GM12801 (cell line): ENCODE data around the gene FASLG.

ENCODE experiments used
- CTCF ChIP-seq: IDR thresholded peaks from one replicate; pipeline ENCODE4 v1.5.1; 2011; ENCODE audit warnings: control low read depth; ENCODE audit not compliant: insufficient read length; ENCODE audit errors: extremely low read depth

FASLG gene

GRCh38 chr1:172670791-172671190 is 11.9 kb downstream of the FASLG start:
- no peak for TF ChIP-seq CTCF

- no peak for TF ChIP-seq CTCF
These were observed 12.7 kb downstream of the FASLG start for GRCh38 chr1:172671591-172671990.

- no peak for TF ChIP-seq CTCF
These were observed 13.8 kb downstream of the FASLG start for GRCh38 chr1:172672720-172673119.

- TF ChIP-seq CTCF: no peak
These were observed 14.9 kb downstream of the FASLG start for GRCh38 chr1:172673761-172674160.

GRCh38 chr1:172674831-172675613 is 16.1 kb downstream of the FASLG start:
- TF ChIP-seq CTCF: no peak

GRCh38 chr1:172679000-172679772 is 20.3 kb downstream of the FASLG start:
- TF ChIP-seq CTCF: no peak

GRCh38 chr1:172680244-172680643 is 21.3 kb downstream of the FASLG start:
- no peak for TF ChIP-seq CTCF
